HS-27A (cell line): ENCODE measurements around the gene UBE2F.
"Not testable (repeated sequence)": the region's sequence is repeated elsewhere in the genome, so short reads cannot be mapped to it uniquely, and the experiment has no call there.

Experiments used
- DNase-seq: peaks from one replicate; pipeline ENCODE4 v3.0.0-alpha.2; 2012; ENCODE audit warnings: low read depth, missing footprints

The UBE2F gene

GRCh38 chr2:238021327-238021726 is 54.5 kb downstream of the UBE2F start:
- DNase-seq = no peak

- DNase-seq = no peak
Observed at GRCh38 chr2:238022594-238023157, 55.9 kb downstream of the UBE2F start.

GRCh38 chr2:238023608-238024007 is 56.8 kb downstream of the UBE2F start:
- no peak for DNase-seq

GRCh38 chr2:238024986-238025385 is 58.2 kb downstream of the UBE2F start:
- no peak for DNase-seq

- no peak for DNase-seq
Observed at GRCh38 chr2:238025741-238026360, 59.0 kb downstream of the UBE2F start.

- no peak for DNase-seq
Observed at GRCh38 chr2:238027058-238027457, 60.2 kb downstream of the UBE2F start.

- no peak for DNase-seq
Observed at GRCh38 chr2:238027591-238028415, 61.0 kb downstream of the UBE2F start.

- no peak for DNase-seq
Observed at GRCh38 chr2:238029853-238030252, 63.0 kb downstream of the UBE2F start.

GRCh38 chr2:238030422-238031155 is 63.8 kb downstream of the UBE2F start:
- no peak for DNase-seq

- no peak for DNase-seq
Observed at GRCh38 chr2:238031751-238032150, 64.9 kb downstream of the UBE2F start.

GRCh38 chr2:238032755-238033337 is 66.0 kb downstream of the UBE2F start:
- no peak for DNase-seq

- not testable (repeated sequence) for DNase-seq
Observed at GRCh38 chr2:238033991-238034390, 67.2 kb downstream of the UBE2F start.

GRCh38 chr2:238038203-238038602 is 71.4 kb downstream of the UBE2F start:
- no peak for DNase-seq

GRCh38 chr2:238039151-238039550 is 72.3 kb downstream of the UBE2F start:
- DNase-seq = no peak

- no peak for DNase-seq
Observed at GRCh38 chr2:238039985-238040384, 73.2 kb downstream of the UBE2F start.

- DNase-seq = no peak
Observed at GRCh38 chr2:238040918-238041317, 74.1 kb downstream of the UBE2F start.

- DNase-seq = no peak
Observed at GRCh38 chr2:238042090-238042489, 75.3 kb downstream of the UBE2F start.

GRCh38 chr2:238042849-238043584 is 76.2 kb downstream of the UBE2F start:
- DNase-seq = no peak

- DNase-seq = no peak
Observed at GRCh38 chr2:238043851-238044250, 77.0 kb downstream of the UBE2F start.

GRCh38 chr2:238045575-238045974 is 78.8 kb downstream of the UBE2F start:
- DNase-seq = no peak

- DNase-seq = no peak
Observed at GRCh38 chr2:238046725-238047270, 80.0 kb downstream of the UBE2F start.
